Measurements from ENCODE around the gene PXK.
A peak's percentile ranks its signal among the peaks of the same experiment; 100 is the strongest.

Gene PXK

GRCh38 chr3:58462829-58463180 lies 130.1 kb downstream of the PXK start:
- H3K9me3 ChIP-seq (ENCODE audit: control insufficient read depth, low read depth, low read length) = no peaks in the 10 kb centered on the region
- no peak overlapping the region for H3K27ac ChIP-seq (ENCODE audit: low read length)
- no peaks in the 10 kb centered on the region for H3K27me3 ChIP-seq (ENCODE audit: control insufficient read depth, insufficient read depth, low read length)
- no peak overlapping the region for H3K9ac ChIP-seq (ENCODE audit: low read length)
- H3K4me3 ChIP-seq (ENCODE audit: low read length) = no peak overlapping the region
- H3K4me1 ChIP-seq (ENCODE audit: control insufficient read depth, low read depth, low read length) = peaks cover 5% of the 10 kb centered on the region
- no peaks in the 10 kb centered on the region for H3K36me3 ChIP-seq (ENCODE audit: control insufficient read depth, low read depth, low read length)

DNA sequence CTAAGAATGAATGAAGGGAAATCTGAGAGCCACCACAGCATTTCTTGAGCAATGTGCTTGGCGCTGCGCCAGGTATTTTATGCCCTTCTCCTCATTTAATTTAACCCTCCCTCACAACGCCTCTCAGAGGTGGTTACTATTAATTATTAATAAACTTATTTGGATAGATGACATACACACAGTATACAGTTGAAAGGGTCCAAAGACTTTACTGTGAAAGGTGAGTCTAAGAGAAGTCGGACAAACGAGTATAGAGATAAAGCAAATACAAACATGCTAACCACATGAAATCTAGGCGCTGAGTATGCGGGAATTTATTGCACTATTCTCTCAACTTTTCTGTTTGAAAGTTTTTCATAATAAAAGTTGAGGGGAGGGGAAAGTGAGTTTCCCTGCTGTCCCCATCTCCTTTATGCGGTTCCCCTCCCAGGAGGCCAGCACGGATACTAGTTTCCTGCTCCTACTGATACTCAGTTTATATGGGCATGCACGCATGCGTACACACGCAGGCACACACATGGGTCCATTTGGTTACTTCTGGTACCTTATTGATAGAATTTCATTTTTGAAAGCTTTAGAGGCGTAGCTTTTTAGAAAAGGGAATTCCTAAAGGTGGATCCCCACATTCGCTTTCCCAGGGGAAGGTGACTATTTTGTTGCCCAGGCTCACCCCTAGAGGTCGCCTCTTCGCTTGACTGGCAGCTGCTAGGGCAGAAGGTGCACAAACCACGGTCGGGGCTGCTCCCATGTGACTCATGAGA lies 130.7 kb downstream of the PXK start:
- Histone ChIP-seq H3K27ac (ENCODE audit: low read length) (no peak overlapping the region), H3K4me3 (ENCODE audit: low read length) (peak overlapping the region; percentile 23), H3K4me1 (ENCODE audit: control insufficient read depth, low read depth, low read length) (peaks cover 5% of the 10 kb centered on the region), H3K27me3 (ENCODE audit: control insufficient read depth, insufficient read depth, low read length) (no peaks in the 10 kb centered on the region), H3K9ac (ENCODE audit: low read length) (no peak overlapping the region), H3K36me3 (ENCODE audit: control insufficient read depth, low read depth, low read length) (no peaks in the 10 kb centered on the region), H3K9me3 (ENCODE audit: control insufficient read depth, low read depth, low read length) (no peaks in the 10 kb centered on the region)

DNA sequence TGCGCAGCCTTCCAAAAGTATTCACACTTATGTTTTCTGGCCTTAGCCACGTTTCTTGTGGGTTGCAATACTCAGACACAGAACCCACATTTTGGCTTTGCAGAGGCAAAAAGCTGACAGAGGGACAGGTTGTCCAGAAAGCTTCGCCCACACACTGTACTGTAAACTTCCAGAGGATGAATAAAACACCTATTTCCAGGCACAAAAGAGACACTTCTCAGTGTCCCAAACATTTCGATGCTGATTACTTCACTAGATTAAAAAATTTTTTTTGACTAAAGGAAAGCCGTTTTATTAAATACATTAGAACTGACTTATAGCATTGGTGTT lies 131.2 kb downstream of the PXK start:
- H3K36me3 ChIP-seq (ENCODE audit: control insufficient read depth, low read depth, low read length) = no peaks in the 10 kb centered on the region
- H3K4me3 ChIP-seq (ENCODE audit: low read length) = no peak overlapping the region
- no peaks in the 10 kb centered on the region for H3K9me3 ChIP-seq (ENCODE audit: control insufficient read depth, low read depth, low read length)
- peaks cover 5% of the 10 kb centered on the region for H3K4me1 ChIP-seq (ENCODE audit: control insufficient read depth, low read depth, low read length)
- H3K27ac ChIP-seq (ENCODE audit: low read length) = no peak overlapping the region
- H3K9ac ChIP-seq (ENCODE audit: low read length) = no peak overlapping the region
- H3K27me3 ChIP-seq (ENCODE audit: control insufficient read depth, insufficient read depth, low read length) = no peaks in the 10 kb centered on the region

GRCh38 chr3:58464866-58465265 lies 132.2 kb downstream of the PXK start:
- Histone ChIP-seq H3K36me3 (ENCODE audit: control insufficient read depth, low read depth, low read length) (no peaks in the 10 kb centered on the region), H3K27me3 (ENCODE audit: control insufficient read depth, insufficient read depth, low read length) (no peaks in the 10 kb centered on the region), H3K4me1 (ENCODE audit: control insufficient read depth, low read depth, low read length) (peaks cover 5% of the 10 kb centered on the region), H3K9me3 (ENCODE audit: control insufficient read depth, low read depth, low read length) (no peaks in the 10 kb centered on the region), H3K27ac (ENCODE audit: low read length) (no peak overlapping the region), H3K9ac (ENCODE audit: low read length) (no peak overlapping the region), H3K4me3 (ENCODE audit: low read length) (no peak overlapping the region)

DNA sequence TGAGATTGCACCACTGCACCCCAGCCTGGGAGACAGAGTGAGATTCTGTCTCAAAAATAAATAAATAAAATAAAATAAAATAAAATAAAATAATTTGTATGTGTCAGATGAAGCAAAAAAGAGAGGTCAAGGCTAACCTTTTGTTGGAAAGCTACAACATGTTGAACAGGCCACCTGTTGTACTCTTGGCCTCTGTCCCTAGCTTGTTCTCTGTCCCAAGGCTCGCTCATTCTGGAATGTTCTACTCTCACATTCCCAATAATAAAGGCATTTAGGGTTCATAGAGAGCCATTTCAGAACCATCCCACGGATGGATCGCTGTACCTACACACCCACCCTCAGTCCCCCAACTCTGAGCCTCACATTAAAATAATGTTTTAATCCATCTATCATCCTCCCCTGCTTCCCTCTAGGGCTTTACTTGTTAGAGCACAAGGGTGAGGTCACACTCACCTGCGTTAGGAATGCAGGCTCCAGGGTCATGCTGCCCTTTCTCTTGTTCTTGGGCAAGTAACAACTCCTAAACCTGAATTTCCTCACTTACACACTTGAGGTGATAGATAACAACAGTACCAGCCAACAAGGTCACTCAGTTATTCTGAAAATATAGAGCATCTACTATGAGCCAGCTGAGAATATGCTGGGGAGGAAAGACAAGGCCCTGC lies 134.3 kb downstream of the PXK start:
- no peaks in the 10 kb centered on the region for H3K36me3 ChIP-seq (ENCODE audit: control insufficient read depth, low read depth, low read length)
- H3K4me1 ChIP-seq (ENCODE audit: control insufficient read depth, low read depth, low read length) = peaks cover 18% of the 10 kb centered on the region

GRCh38 chr3:58469096-58469495 lies 136.4 kb downstream of the PXK start:
- H3K4me1 ChIP-seq (ENCODE audit: control insufficient read depth, low read depth, low read length) = peaks cover 13% of the 10 kb centered on the region

More for the DNA sequence above, 134.3 kb downstream of the PXK start:
- Histone ChIP-seq H3K9ac (ENCODE audit: low read length) (no peak overlapping the region), H3K27me3 (ENCODE audit: control insufficient read depth, insufficient read depth, low read length) (no peaks in the 10 kb centered on the region), H3K4me3 (ENCODE audit: low read length) (no peak overlapping the region), H3K9me3 (ENCODE audit: control insufficient read depth, low read depth, low read length) (no peaks in the 10 kb centered on the region), H3K27ac (ENCODE audit: low read length) (no peak overlapping the region)

DNA sequence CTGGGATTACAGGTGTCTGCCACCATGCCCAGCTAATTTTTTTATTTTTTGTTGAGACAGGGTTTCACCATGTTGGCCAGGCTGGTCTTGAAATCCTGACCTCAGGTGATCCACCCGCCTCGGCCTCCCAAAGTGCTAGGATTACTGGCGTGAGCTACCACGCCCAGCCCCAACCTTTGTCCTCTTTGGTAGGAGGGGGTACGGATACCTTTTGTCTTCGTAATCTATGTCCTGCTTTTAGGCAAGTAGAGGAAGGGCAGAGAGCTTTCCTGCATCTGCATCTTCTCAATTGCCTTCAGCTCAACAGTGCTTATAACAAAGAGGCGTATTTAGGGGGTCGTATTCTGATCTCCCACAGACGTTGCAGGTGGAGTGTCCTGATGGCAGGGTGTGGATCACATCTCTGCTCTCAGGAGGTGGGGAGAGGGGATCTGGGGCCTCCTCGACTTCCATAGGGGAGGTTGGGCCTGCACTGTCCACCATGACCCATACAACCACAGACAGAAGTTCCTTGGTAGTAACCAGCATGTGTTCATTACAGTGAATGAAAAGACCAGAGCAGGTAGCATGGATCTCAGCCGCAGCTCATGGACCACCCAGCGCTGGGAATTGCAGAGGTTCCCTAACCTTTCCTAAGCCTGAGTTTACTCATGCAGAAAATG lies 137.8 kb downstream of the PXK start:
- no peaks in the 10 kb centered on the region for H3K9me3 ChIP-seq (ENCODE audit: control insufficient read depth, low read depth, low read length)
- H3K27ac ChIP-seq (ENCODE audit: low read length) = no peak overlapping the region
- H3K36me3 ChIP-seq (ENCODE audit: control insufficient read depth, low read depth, low read length) = no peaks in the 10 kb centered on the region
- no peak overlapping the region for H3K4me3 ChIP-seq (ENCODE audit: low read length)
- no peaks in the 10 kb centered on the region for H3K27me3 ChIP-seq (ENCODE audit: control insufficient read depth, insufficient read depth, low read length)
- no peak overlapping the region for H3K9ac ChIP-seq (ENCODE audit: low read length)
- peaks cover 13% of the 10 kb centered on the region for H3K4me1 ChIP-seq (ENCODE audit: control insufficient read depth, low read depth, low read length)

More at GRCh38 chr3:58469096-58469495, 136.4 kb downstream of the PXK start:
- Histone ChIP-seq H3K27ac (ENCODE audit: low read length) (no peak overlapping the region), H3K36me3 (ENCODE audit: control insufficient read depth, low read depth, low read length) (no peaks in the 10 kb centered on the region), H3K9ac (ENCODE audit: low read length) (no peak overlapping the region), H3K9me3 (ENCODE audit: control insufficient read depth, low read depth, low read length) (no peaks in the 10 kb centered on the region), H3K4me3 (ENCODE audit: low read length) (no peak overlapping the region), H3K27me3 (ENCODE audit: control insufficient read depth, insufficient read depth, low read length) (no peaks in the 10 kb centered on the region)

GRCh38 chr3:58471025-58471887 lies 138.6 kb downstream of the PXK start:
- Histone ChIP-seq H3K4me1 (ENCODE audit: control insufficient read depth, low read depth, low read length) (peaks cover 13% of the 10 kb centered on the region), H3K27ac (ENCODE audit: low read length) (no peak overlapping the region), H3K9ac (ENCODE audit: low read length) (no peak overlapping the region), H3K4me3 (ENCODE audit: low read length) (no peak overlapping the region), H3K27me3 (ENCODE audit: control insufficient read depth, insufficient read depth, low read length) (no peaks in the 10 kb centered on the region), H3K36me3 (ENCODE audit: control insufficient read depth, low read depth, low read length) (no peaks in the 10 kb centered on the region), H3K9me3 (ENCODE audit: control insufficient read depth, low read depth, low read length) (no peaks in the 10 kb centered on the region)

GRCh38 chr3:58473275-58473674 lies 140.6 kb downstream of the PXK start:
- Histone ChIP-seq H3K4me3 (ENCODE audit: low read length) (no peak overlapping the region), H3K9ac (ENCODE audit: low read length) (no peak overlapping the region), H3K27ac (ENCODE audit: low read length) (no peak overlapping the region), H3K4me1 (ENCODE audit: control insufficient read depth, low read depth, low read length) (peaks cover 13% of the 10 kb centered on the region), H3K27me3 (ENCODE audit: control insufficient read depth, insufficient read depth, low read length) (no peaks in the 10 kb centered on the region), H3K9me3 (ENCODE audit: control insufficient read depth, low read depth, low read length) (no peaks in the 10 kb centered on the region), H3K36me3 (ENCODE audit: control insufficient read depth, low read depth, low read length) (no peaks in the 10 kb centered on the region)

- H3K4me1 ChIP-seq (ENCODE audit: control insufficient read depth, low read depth, low read length) = peaks cover 13% of the 10 kb centered on the region
- no peak overlapping the region for H3K27ac ChIP-seq (ENCODE audit: low read length)
Measured at GRCh38 chr3:58474348-58474911, 141.7 kb downstream of the PXK start.

GRCh38 chr3:58474967-58475578 lies 142.4 kb downstream of the PXK start:
- Histone ChIP-seq H3K4me1 (ENCODE audit: control insufficient read depth, low read depth, low read length) (peaks cover 13% of the 10 kb centered on the region), H3K9me3 (ENCODE audit: control insufficient read depth, low read depth, low read length) (no peaks in the 10 kb centered on the region), H3K9ac (ENCODE audit: low read length) (no peak overlapping the region), H3K27me3 (ENCODE audit: control insufficient read depth, insufficient read depth, low read length) (no peaks in the 10 kb centered on the region), H3K27ac (ENCODE audit: low read length) (no peak overlapping the region), H3K4me3 (ENCODE audit: low read length) (no peak overlapping the region), H3K36me3 (ENCODE audit: control insufficient read depth, low read depth, low read length) (no peaks in the 10 kb centered on the region)

More at GRCh38 chr3:58474348-58474911, 141.7 kb downstream of the PXK start:
- Histone ChIP-seq H3K36me3 (ENCODE audit: control insufficient read depth, low read depth, low read length) (no peaks in the 10 kb centered on the region), H3K27me3 (ENCODE audit: control insufficient read depth, insufficient read depth, low read length) (no peaks in the 10 kb centered on the region), H3K4me3 (ENCODE audit: low read length) (no peak overlapping the region), H3K9me3 (ENCODE audit: control insufficient read depth, low read depth, low read length) (no peaks in the 10 kb centered on the region), H3K9ac (ENCODE audit: low read length) (no peak overlapping the region)
